Hepatocyte (in vitro differentiated cells): ENCODE measurements around the gene BRIX1. TPM values are rescaled to one million over a fixed set of nuclear protein-coding genes. Genes with fewer than 3 reads are reported as not detected.

Experiments used
- DNase-seq: peaks from one replicate; pipeline ENCODE4 v3.0.0-alpha.2; 2016; ENCODE audit warnings: low spot score
- H2AFZ ChIP-seq: fragments of 200-600 bp; sonication (generic); 2 replicates; pipeline ENCODE4 v1.6.0; 2016; ENCODE audit warnings: antibody characterized with exemption, mild to moderate bottlenecking
- H3K27ac ChIP-seq: fragments of 200-600 bp; sonication (generic); 2 replicates; pipeline ENCODE4 v1.5.1; 2016; ENCODE audit warnings: mild to moderate bottlenecking
- H3K27me3 ChIP-seq: fragments of 200-600 bp; sonication (generic); 2 replicates; pipeline ENCODE4 v1.6.1; 2016
- H3K36me3 ChIP-seq: fragments of 200-600 bp; sonication (generic); replicated peaks from 2 replicates; pipeline ENCODE4 v1.5.1; 2016; ENCODE audit warnings: low read depth; ENCODE audit not compliant: insufficient read depth
- H3K4me1 ChIP-seq: fragments of 200-600 bp; sonication (generic); 2 replicates; pipeline ENCODE4 v1.5.1; 2016; ENCODE audit warnings: mild to moderate bottlenecking, moderate library complexity; ENCODE audit not compliant: insufficient read depth
- H3K4me2 ChIP-seq: fragments of 200-600 bp; sonication (generic); 2 replicates; pipeline ENCODE4 v1.6.0; 2016
- H3K4me3 ChIP-seq: fragments of 200-600 bp; sonication (generic); 2 replicates; pipeline ENCODE4 v1.5.1; 2016; ENCODE audit warnings: mild to moderate bottlenecking
- H3K79me2 ChIP-seq: fragments of 200-600 bp; sonication (generic); 2 replicates; pipeline ENCODE4 v1.6.0; 2017; ENCODE audit warnings: mild to moderate bottlenecking
- H3K9me2 ChIP-seq: fragments of 200-600 bp; sonication (generic); replicated peaks from 2 replicates; pipeline ENCODE4 v1.6.0; 2017; ENCODE audit warnings: mild to moderate bottlenecking; ENCODE audit not compliant: insufficient read depth
- H3K9me3 ChIP-seq: fragments of 200-600 bp; sonication (generic); 2 replicates; pipeline ENCODE4 v1.5.1; 2016; ENCODE audit warnings: low read depth, mild to moderate bottlenecking
- H4K20me1 ChIP-seq: fragments of 200-600 bp; sonication (generic); 2 replicates; pipeline ENCODE4 v1.6.0; 2016; ENCODE audit warnings: mild to moderate bottlenecking; ENCODE audit not compliant: insufficient read depth, poor library complexity, severe bottlenecking
- EZH2 ChIP-seq: fragments of 200-600 bp; sonication (generic); IDR thresholded peaks from 2 replicates; pipeline ENCODE4 v1.6.1; 2016; ENCODE audit warnings: antibody characterized with exemption, mild to moderate bottlenecking, borderline replicate concordance
- EZH2phosphoT487 ChIP-seq: fragments of 200-600 bp; sonication (generic); IDR thresholded peaks from one replicate; pipeline ENCODE4 v1.6.1; 2018; ENCODE audit warnings: antibody characterized with exemption, mild to moderate bottlenecking, low read depth, moderate library complexity; ENCODE audit not compliant: unreplicated experiment, severe bottlenecking
- WGBS: methylation state at CpG from one replicate; pipeline ENCODE4 v1.1.6; 2016; ENCODE audit warnings: low lambda C conversion rate; ENCODE audit errors: missing lambda C conversion rate; 5-methylcytosine and 5-hydroxymethylcytosine counted together
- polyA plus RNA-seq: library from polyadenylated mRNA; unstranded; fragments of >200 nt; fragmentation: Nextera tagmentation; extraction: Ambion mirVana; gene quantifications from 2 replicates; pipeline ENCODE4 v1.2.1, GENCODE V29; 2016
- total RNA-seq: library from RNA; depleted of rRNA; stranded (reverse); fragments of >200 nt; gene quantifications from 2 replicates; pipeline ENCODE4 v1.2.3, GENCODE V29; 2014
- TF ChIP-seq, protein P1 (sequence below): fragments of 200-600 bp; sonication (generic); IDR thresholded peaks from 2 replicates; pipeline ENCODE4 v1.5.1; 2016; ENCODE audit warnings: antibody characterized with exemption, mild to moderate bottlenecking; ENCODE audit not compliant: poor library complexity

BRIX1 gene
- total and polyA plus RNA-seq, 2 experiments from 2014 or later: 28.6 to 28.7 TPM

- Histone ChIP-seq H3K27ac (peak overlapping the region; percentile 99), H3K4me2 (peak overlapping the region; percentile 84), H3K9me2 (no peaks in the 10 kb centered on the region), H3K27me3 (no peaks in the 10 kb centered on the region), H3K9me3 (no peaks in the 10 kb centered on the region), H3K36me3 (no peaks in the 10 kb centered on the region), H3K79me2 (peaks cover 55% of the 10 kb centered on the region), H2AFZ (peak overlapping the region; percentile 46), H4K20me1 (peaks cover 9% of the 10 kb centered on the region), H3K4me3 (peak overlapping the region; percentile 64), H3K4me1 (peaks cover 13% of the 10 kb centered on the region)
- WGBS: 1% methylated on average over 3 of the region's 3 CpGs
- no peak for DNase-seq
- TF ChIP-seq EZH2 (no peak), EZH2phosphoT487 (no peak)
- TF ChIP-seq, protein P1, sequence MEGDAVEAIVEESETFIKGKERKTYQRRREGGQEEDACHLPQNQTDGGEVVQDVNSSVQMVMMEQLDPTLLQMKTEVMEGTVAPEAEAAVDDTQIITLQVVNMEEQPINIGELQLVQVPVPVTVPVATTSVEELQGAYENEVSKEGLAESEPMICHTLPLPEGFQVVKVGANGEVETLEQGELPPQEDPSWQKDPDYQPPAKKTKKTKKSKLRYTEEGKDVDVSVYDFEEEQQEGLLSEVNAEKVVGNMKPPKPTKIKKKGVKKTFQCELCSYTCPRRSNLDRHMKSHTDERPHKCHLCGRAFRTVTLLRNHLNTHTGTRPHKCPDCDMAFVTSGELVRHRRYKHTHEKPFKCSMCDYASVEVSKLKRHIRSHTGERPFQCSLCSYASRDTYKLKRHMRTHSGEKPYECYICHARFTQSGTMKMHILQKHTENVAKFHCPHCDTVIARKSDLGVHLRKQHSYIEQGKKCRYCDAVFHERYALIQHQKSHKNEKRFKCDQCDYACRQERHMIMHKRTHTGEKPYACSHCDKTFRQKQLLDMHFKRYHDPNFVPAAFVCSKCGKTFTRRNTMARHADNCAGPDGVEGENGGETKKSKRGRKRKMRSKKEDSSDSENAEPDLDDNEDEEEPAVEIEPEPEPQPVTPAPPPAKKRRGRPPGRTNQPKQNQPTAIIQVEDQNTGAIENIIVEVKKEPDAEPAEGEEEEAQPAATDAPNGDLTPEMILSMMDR: no peak
Observed at GRCh38 chr5:34930462-34930844, 14.9 kb downstream of the BRIX1 start.

GRCh38 chr5:34930870-34931269 is 15.4 kb downstream of the BRIX1 start:
- H3K79me2 ChIP-seq: peaks cover 57% of the 10 kb centered on the region

DNA sequence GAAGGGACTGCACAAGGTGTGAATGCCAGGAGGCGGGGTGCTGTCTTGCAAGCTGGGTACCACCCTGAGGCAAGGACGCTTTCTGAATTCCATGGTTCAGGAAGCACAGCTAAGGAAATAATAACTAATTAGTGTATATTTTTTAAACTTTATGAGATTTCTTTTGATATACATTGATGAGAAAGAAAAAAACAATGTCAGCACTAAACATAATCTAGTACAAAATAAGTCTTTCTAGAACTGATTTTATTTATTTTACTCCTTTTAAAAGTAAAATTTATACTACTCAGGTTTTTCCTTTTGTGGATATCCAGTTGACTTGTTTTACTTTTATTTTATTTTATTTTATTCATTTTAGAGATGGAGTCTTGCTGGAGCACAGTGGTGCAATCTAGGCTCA is 17.4 kb downstream of the BRIX1 start:
- no peaks in the 10 kb centered on the region for H3K9me3 ChIP-seq
- no peak overlapping the region for H2AFZ ChIP-seq
- no peaks in the 10 kb centered on the region for H3K27me3 ChIP-seq
- no peak overlapping the region for H3K4me3 ChIP-seq
- no peaks in the 10 kb centered on the region for H3K9me2 ChIP-seq
- H3K4me2 ChIP-seq: no peak overlapping the region
- no peak overlapping the region for H3K27ac ChIP-seq
- H3K79me2 ChIP-seq: peaks cover 60% of the 10 kb centered on the region
- H3K4me1 ChIP-seq: peaks cover 13% of the 10 kb centered on the region
- no peak for DNase-seq
- WGBS: 93% methylated on average over 2 of the region's 2 CpGs
- no peak for TF ChIP-seq EZH2
- TF ChIP-seq, protein P1: no peak
- TF ChIP-seq EZH2phosphoT487: no peak
- no peaks in the 10 kb centered on the region for H3K36me3 ChIP-seq
- peaks cover 9% of the 10 kb centered on the region for H4K20me1 ChIP-seq

More at GRCh38 chr5:34930870-34931269, 15.4 kb downstream of the BRIX1 start:
- 68% methylated on average over 4 of the region's 4 CpGs for WGBS
- TF ChIP-seq EZH2phosphoT487 (no peak), EZH2 (no peak)
- TF ChIP-seq, protein P1: no peak
- H3K27ac ChIP-seq: peak overlapping the region; percentile 99
- peak overlapping the region; percentile 64 for H3K4me3 ChIP-seq
- no peaks in the 10 kb centered on the region for H3K9me2 ChIP-seq
- H3K27me3 ChIP-seq: no peaks in the 10 kb centered on the region
- H3K4me2 ChIP-seq: peak overlapping the region; percentile 84
- DNase-seq: no peak
- no peaks in the 10 kb centered on the region for H3K36me3 ChIP-seq
- peaks cover 13% of the 10 kb centered on the region for H3K4me1 ChIP-seq
- peak overlapping the region; percentile 46 for H2AFZ ChIP-seq
- no peaks in the 10 kb centered on the region for H3K9me3 ChIP-seq
- peaks cover 9% of the 10 kb centered on the region for H4K20me1 ChIP-seq

DNA sequence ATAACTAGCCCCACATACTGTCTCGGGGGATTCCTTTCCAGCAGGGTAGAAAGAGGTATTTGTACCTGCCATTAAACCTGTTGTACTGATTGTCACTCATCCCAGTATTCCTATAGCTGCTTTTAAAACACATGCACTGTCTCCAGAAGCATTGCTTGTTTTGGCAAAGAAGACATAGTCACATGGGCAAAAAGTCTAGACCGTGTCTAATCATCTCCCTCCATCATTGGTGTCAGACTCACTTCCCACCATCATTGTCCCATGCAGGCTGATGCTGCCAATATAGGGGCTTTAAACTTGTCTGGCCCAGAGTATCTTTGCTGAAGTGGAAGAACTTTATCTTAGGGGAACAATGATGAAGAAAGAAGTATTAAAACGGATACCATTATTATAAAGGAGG is 26.4 kb downstream of the BRIX1 start:
- WGBS: 98% methylated on average over 3 of the region's 3 CpGs
- Histone ChIP-seq H3K9me2 (no peaks in the 10 kb centered on the region), H4K20me1 (peaks cover 2% of the 10 kb centered on the region), H3K9me3 (no peaks in the 10 kb centered on the region), H3K27me3 (no peaks in the 10 kb centered on the region), H3K36me3 (no peaks in the 10 kb centered on the region), H3K79me2 (no peaks in the 10 kb centered on the region), H3K4me1 (no peaks in the 10 kb centered on the region), H3K4me2 (no peak overlapping the region), H3K4me3 (no peak overlapping the region), H3K27ac (no peak overlapping the region), H2AFZ (no peak overlapping the region)
- no peak for TF ChIP-seq EZH2phosphoT487
- TF ChIP-seq, protein P1: no peak
- TF ChIP-seq EZH2: no peak
- no peak for DNase-seq
